Activated T-cell treated with anti-CD3 and anti-CD28 coated beads, Interleukin-2, amount 50 U/mL, for 4 hours (primary cell): ENCODE measurements around the gene TMEM253. TPM values are rescaled to one million over a fixed set of nuclear protein-coding genes. Genes with fewer than 3 reads are reported as not detected.

ENCODE experiments used
- ATAC-seq, 2 donors: fragments of 200-7000 bp; cut with Tn5 transposase; one replicate each; pipeline ENCODE4 v1.10.0; 2021
- DNase-seq: peaks from one replicate; pipeline ENCODE4 v3.0.0-alpha.2; 2020
- H3K27me3 Mint-ChIP-seq: one replicate; pipeline ENCODE4 v1.8.0; 2021; ENCODE audit warnings: low read depth, mixed read lengths
- H3K36me3 Mint-ChIP-seq: one replicate; pipeline ENCODE4 v1.8.0; 2022; ENCODE audit warnings: mixed read lengths; ENCODE audit not compliant: insufficient read depth
- H3K4me1 Mint-ChIP-seq: one replicate; pipeline ENCODE4 v1.8.0; 2021; ENCODE audit warnings: low read depth, mixed read lengths
- H3K4me3 Mint-ChIP-seq: one replicate; pipeline ENCODE4 v1.8.0; 2021; ENCODE audit warnings: mild to moderate bottlenecking, moderate library complexity, mixed read lengths
- H3K9me3 Mint-ChIP-seq: one replicate; pipeline ENCODE4 v1.8.0; 2021; ENCODE audit warnings: mixed read lengths
- total RNA-seq, 3 donors: library from RNA; stranded (reverse); gene quantifications; one replicate each; pipeline ENCODE4 v1.2.1, GENCODE V29; 2021

Gene TMEM253
- total RNA-seq, 3 donors from 2014 or later: not detected

- Mint-ChIP-seq H3K36me3 (no peaks in the 10 kb centered on the region), H3K9me3 (no peaks in the 10 kb centered on the region), H3K27me3 (no peaks in the 10 kb centered on the region), H3K4me3 (no peak overlapping the region), H3K4me1 (peaks cover 22% of the 10 kb centered on the region)
- no peak for DNase-seq
- ATAC-seq: no peak
These were observed 9.0 kb upstream of the TMEM253 start for GRCh38 chr14:21091821-21092272.

- H3K9me3 Mint-ChIP-seq: no peaks in the 10 kb centered on the region
- no peak overlapping the region for H3K4me3 Mint-ChIP-seq
- H3K27me3 Mint-ChIP-seq: peaks cover 2% of the 10 kb centered on the region
These were observed 8.4 kb upstream of the TMEM253 start for GRCh38 chr14:21092273-21093011.

GRCh38 chr14:21093018-21093417, 7.8 kb upstream of the TMEM253 start:
- DNase-seq: no peak
- peaks cover 20% of the 10 kb centered on the region for H3K4me1 Mint-ChIP-seq
- no peak for ATAC-seq
- H3K27me3 Mint-ChIP-seq: peaks cover 2% of the 10 kb centered on the region
- H3K4me3 Mint-ChIP-seq: no peak overlapping the region
- H3K9me3 Mint-ChIP-seq: no peaks in the 10 kb centered on the region
- H3K36me3 Mint-ChIP-seq: no peaks in the 10 kb centered on the region

More at GRCh38 chr14:21092273-21093011, 8.4 kb upstream of the TMEM253 start:
- ATAC-seq: peak; percentile 92 to 96
- Mint-ChIP-seq H3K4me1 (peaks cover 25% of the 10 kb centered on the region), H3K36me3 (no peaks in the 10 kb centered on the region)
- DNase-seq: peak; percentile 94

GRCh38 chr14:21093769-21094681, 6.8 kb upstream of the TMEM253 start:
- Mint-ChIP-seq H3K4me1 (peaks cover 19% of the 10 kb centered on the region), H3K27me3 (peaks cover 2% of the 10 kb centered on the region), H3K36me3 (no peaks in the 10 kb centered on the region), H3K4me3 (no peak overlapping the region), H3K9me3 (no peaks in the 10 kb centered on the region)
- ATAC-seq (no peak), DNase-seq (no peak)

- peaks cover 22% of the 10 kb centered on the region for H3K4me1 Mint-ChIP-seq
- no peak overlapping the region for H3K4me3 Mint-ChIP-seq
- H3K9me3 Mint-ChIP-seq: no peaks in the 10 kb centered on the region
- no peak for DNase-seq
- peaks cover 2% of the 10 kb centered on the region for H3K27me3 Mint-ChIP-seq
- H3K36me3 Mint-ChIP-seq: no peaks in the 10 kb centered on the region
- no peak for ATAC-seq
These were observed 5.2 kb upstream of the TMEM253 start for GRCh38 chr14:21095430-21096205.

GRCh38 chr14:21096438-21096837, 4.4 kb upstream of the TMEM253 start:
- H3K4me3 Mint-ChIP-seq: peak overlapping the region; percentile 80
- H3K36me3 Mint-ChIP-seq: no peaks in the 10 kb centered on the region
- H3K4me1 Mint-ChIP-seq: peaks cover 22% of the 10 kb centered on the region
- DNase-seq (no peak), ATAC-seq (no peak)
- no peaks in the 10 kb centered on the region for H3K9me3 Mint-ChIP-seq
- H3K27me3 Mint-ChIP-seq: peaks cover 3% of the 10 kb centered on the region

- H3K9me3 Mint-ChIP-seq: no peaks in the 10 kb centered on the region
- H3K4me3 Mint-ChIP-seq: peak overlapping the region; percentile 80
These were observed 3.8 kb upstream of the TMEM253 start for GRCh38 chr14:21096978-21097635.

GRCh38 chr14:21097636-21098075, 3.2 kb upstream of the TMEM253 start:
- peaks cover 25% of the 10 kb centered on the region for H3K4me1 Mint-ChIP-seq
- no peaks in the 10 kb centered on the region for H3K36me3 Mint-ChIP-seq
- DNase-seq: no peak
- peak overlapping the region; percentile 80 for H3K4me3 Mint-ChIP-seq
- no peaks in the 10 kb centered on the region for H3K9me3 Mint-ChIP-seq
- peak in 1 of 2 donors; percentile 12 for ATAC-seq
- H3K27me3 Mint-ChIP-seq: peaks cover 3% of the 10 kb centered on the region

More at GRCh38 chr14:21096978-21097635, 3.8 kb upstream of the TMEM253 start:
- H3K36me3 Mint-ChIP-seq: no peaks in the 10 kb centered on the region
- H3K4me1 Mint-ChIP-seq: peaks cover 23% of the 10 kb centered on the region
- H3K27me3 Mint-ChIP-seq: peaks cover 3% of the 10 kb centered on the region
- DNase-seq (no peak), ATAC-seq (no peak)

GRCh38 chr14:21098076-21098891, 2.6 kb upstream of the TMEM253 start, which contains the start of gene ZNF219:
TSS of gene ZNF219 (minus strand) at chr14:21098655. CDS start at chr14:21093591, 5,064 bp downstream.
- ATAC-seq (peak; percentile 60 to 62), DNase-seq (peak; percentile 17)
- Mint-ChIP-seq H3K36me3 (no peaks in the 10 kb centered on the region), H3K9me3 (no peaks in the 10 kb centered on the region), H3K27me3 (peaks cover 3% of the 10 kb centered on the region), H3K4me3 (peak within 1 kb of the TSS; percentile 85), H3K4me1 (peaks cover 28% of the 10 kb centered on the region)

- Mint-ChIP-seq H3K36me3 (no peaks in the 10 kb centered on the region), H3K27me3 (peaks cover 3% of the 10 kb centered on the region), H3K9me3 (no peaks in the 10 kb centered on the region), H3K4me3 (peak overlapping the region; percentile 85), H3K4me1 (peaks cover 30% of the 10 kb centered on the region)
- ATAC-seq: no peak
- no peak for DNase-seq
These were observed 1.8 kb upstream of the TMEM253 start for GRCh38 chr14:21098892-21099595.

- no peak for DNase-seq
- Mint-ChIP-seq H3K27me3 (peaks cover 3% of the 10 kb centered on the region), H3K9me3 (no peaks in the 10 kb centered on the region), H3K36me3 (no peaks in the 10 kb centered on the region), H3K4me3 (peak overlapping the region; percentile 85), H3K4me1 (peaks cover 32% of the 10 kb centered on the region)
- no peak for ATAC-seq
These were observed 1.3 kb upstream of the TMEM253 start for GRCh38 chr14:21099596-21099985.

GRCh38 chr14:21101802-21102413, 1.0 kb downstream of the TMEM253 start:
- Mint-ChIP-seq H3K36me3 (no peaks in the 10 kb centered on the region), H3K9me3 (no peaks in the 10 kb centered on the region), H3K27me3 (peaks cover 3% of the 10 kb centered on the region), H3K4me3 (no peak overlapping the region), H3K4me1 (peaks cover 39% of the 10 kb centered on the region)
- ATAC-seq (no peak), DNase-seq (no peak)
